Heart left ventricle (tissue), 13 donors: Measurements from ENCODE around the gene MVB12B.

Experiments used
- POLR2A ChIP-seq, 2 donors: fragments of 450-650 bp; IDR thresholded peaks; one replicate each; pipeline ENCODE4 v1.6.1; 2017; ENCODE audit warnings: antibody characterized with exemption in 2 of 2, mild to moderate bottlenecking in 2 of 2, moderate library complexity in 2 of 2
- TF ChIP-seq, protein P1 (sequence below), 12 donors: fragments of 200-600 bp; sonication (generic) in 4 of 12; IDR thresholded peaks; one replicate each; pipeline versions ENCODE4 v1.5.0 to v1.8.0; 2018 to 2022; ENCODE audit warnings: antibody characterized with exemption in 12 of 12, mild to moderate bottlenecking in 5 of 12
- donor health status: ischemic (EF 13 %, LVEDD 7.1; RV severe dilation, severe dysfunction).
- donor health status: DM: no; HTN: yes; CAD: no.
- donor health status: DM: no; HTN: no; CAD: no.
- donor health status: ischemic (EF 25% LVEDD 6.9; RV normal size, moderate dysfunction).
- donor health status: ischemic (EF 25% LVEDD 5.7; RV mildly dilated, moderate dysfunction).
- donor health status: ischemic (EF 35%, LVEDD 5.7; RV mildly dilated, moderate dysfunction).
- donor health status: nonischemic (EF 11% LVEDD 7.7; RV severe dilation, severe dysfunction).
- donor health status: DM: yes; HTN: yes; CAD: no.
- donor health status: PGD.
- donor health status: ischemic (EF 29% LVEDD 5.4; RV normal size, mild dysfunction).
- donor health status: nonischemic (EF 23%, LVEDD 6.1; RV moderate dilation, normal function).

DNA sequence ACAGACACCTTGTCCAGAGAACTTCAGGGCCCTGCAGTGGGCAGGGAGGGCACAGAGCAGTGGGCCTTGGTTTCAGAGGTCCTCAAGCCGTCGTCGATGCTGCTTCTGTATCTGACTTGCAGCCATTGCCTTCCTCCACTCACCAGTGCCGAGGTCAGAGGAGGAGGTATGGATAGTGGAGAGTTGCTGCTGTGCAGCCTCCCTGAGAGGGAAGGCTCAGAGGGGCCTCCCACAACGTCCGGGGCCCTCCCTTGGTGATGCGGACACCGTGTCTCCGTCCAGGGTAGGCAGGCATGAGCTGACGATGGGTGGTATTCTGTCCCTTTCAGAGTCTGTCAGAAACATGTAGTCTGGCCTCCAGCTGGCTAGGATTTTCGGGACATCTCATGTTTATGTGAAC is 73.9 kb downstream of the MVB12B start:
- TF ChIP-seq, protein P1, sequence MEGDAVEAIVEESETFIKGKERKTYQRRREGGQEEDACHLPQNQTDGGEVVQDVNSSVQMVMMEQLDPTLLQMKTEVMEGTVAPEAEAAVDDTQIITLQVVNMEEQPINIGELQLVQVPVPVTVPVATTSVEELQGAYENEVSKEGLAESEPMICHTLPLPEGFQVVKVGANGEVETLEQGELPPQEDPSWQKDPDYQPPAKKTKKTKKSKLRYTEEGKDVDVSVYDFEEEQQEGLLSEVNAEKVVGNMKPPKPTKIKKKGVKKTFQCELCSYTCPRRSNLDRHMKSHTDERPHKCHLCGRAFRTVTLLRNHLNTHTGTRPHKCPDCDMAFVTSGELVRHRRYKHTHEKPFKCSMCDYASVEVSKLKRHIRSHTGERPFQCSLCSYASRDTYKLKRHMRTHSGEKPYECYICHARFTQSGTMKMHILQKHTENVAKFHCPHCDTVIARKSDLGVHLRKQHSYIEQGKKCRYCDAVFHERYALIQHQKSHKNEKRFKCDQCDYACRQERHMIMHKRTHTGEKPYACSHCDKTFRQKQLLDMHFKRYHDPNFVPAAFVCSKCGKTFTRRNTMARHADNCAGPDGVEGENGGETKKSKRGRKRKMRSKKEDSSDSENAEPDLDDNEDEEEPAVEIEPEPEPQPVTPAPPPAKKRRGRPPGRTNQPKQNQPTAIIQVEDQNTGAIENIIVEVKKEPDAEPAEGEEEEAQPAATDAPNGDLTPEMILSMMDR (IDR thresholded peaks at IDR 0.05): no peak
- no peak for TF ChIP-seq POLR2A (IDR thresholded peaks at IDR 0.05)
